Keratinocyte (primary cell): ENCODE data around the gene ALK. TPM values are rescaled to one million over a fixed set of nuclear protein-coding genes. Genes with fewer than 3 reads are reported as not detected.

ENCODE experiments used
- DNase-seq: peaks from one replicate; pipeline ENCODE4 v3.0.0-alpha.2; 2011; ENCODE audit warnings: low read depth, missing footprints, low spot score
- FAIRE-seq: peaks from 2 replicates; lab custom pipeline; 2011; peaks lifted over from hg19 to GRCh38; lab: Jason Lieb, UNC
- H2AFZ ChIP-seq: 2 replicates; pipeline ENCODE4 v1.6.0; 2012; ENCODE audit warnings: low read length, control low read depth, inconsistent platforms; ENCODE audit not compliant: control insufficient read depth
- H3K27ac ChIP-seq: 2 replicates; pipeline ENCODE4 v1.5.1; 2011; ENCODE audit warnings: low read length; ENCODE audit not compliant: control insufficient read depth, insufficient read depth
- H3K27me3 ChIP-seq: 3 replicates; pipeline ENCODE4 v1.6.0; 2011; ENCODE audit warnings: low read length; ENCODE audit not compliant: control insufficient read depth, insufficient read depth; ENCODE audit errors: extremely low read depth
- H3K36me3 ChIP-seq, 2 experiments: 2 replicates in 1 of 2; 3 replicates in 1 of 2; pipeline ENCODE4 v1.5.1; 2011; ENCODE audit warnings: low read length in 2 of 2, mild to moderate bottlenecking in 1 of 2; ENCODE audit not compliant: control insufficient read depth in 2 of 2, insufficient read depth in 2 of 2; ENCODE audit errors: extremely low read depth in 1 of 2
- H3K4me1 ChIP-seq: 3 replicates; pipeline ENCODE4 v1.5.1; 2011; ENCODE audit warnings: low read length; ENCODE audit not compliant: control insufficient read depth, insufficient read depth; ENCODE audit errors: extremely low read depth
- H3K4me2 ChIP-seq: 3 replicates; pipeline ENCODE4 v1.6.0; 2011; ENCODE audit warnings: low read depth, low read length; ENCODE audit not compliant: control insufficient read depth, insufficient read depth; ENCODE audit errors: extremely low read depth
- H3K4me3 ChIP-seq, 3 experiments: fragments of 200-600 bp in 1 of 3; sonication (generic) in 1 of 3; 2 replicates in 2 of 3; 3 replicates in 1 of 3; pipeline ENCODE4 v1.5.1; 2011 to 2016; ENCODE audit warnings: low read length in 3 of 3, mild to moderate bottlenecking in 3 of 3, control low read depth in 2 of 3, inconsistent platforms in 1 of 3, low read depth in 1 of 3, mixed read lengths in 1 of 3, mixed run types in 1 of 3, moderate library complexity in 1 of 3; ENCODE audit not compliant: control insufficient read depth in 2 of 3, insufficient read depth in 2 of 3; ENCODE audit errors: extremely low read depth in 1 of 3
- H3K79me2 ChIP-seq: 2 replicates; pipeline ENCODE4 v1.6.0; 2012; ENCODE audit warnings: low read length; ENCODE audit not compliant: control insufficient read depth, insufficient read depth
- H3K9ac ChIP-seq: 3 replicates; pipeline ENCODE4 v1.6.0; 2011; ENCODE audit warnings: low read length; ENCODE audit not compliant: control insufficient read depth, insufficient read depth; ENCODE audit errors: extremely low read depth
- H3K9me1 ChIP-seq: 3 replicates; pipeline ENCODE4 v1.6.0; 2011; ENCODE audit warnings: low read length; ENCODE audit not compliant: control insufficient read depth, insufficient read depth; ENCODE audit errors: extremely low read depth
- H3K9me3 ChIP-seq: 2 replicates; pipeline ENCODE4 v1.5.1; 2012; ENCODE audit warnings: low read depth, low read length; ENCODE audit not compliant: control insufficient read depth
- H4K20me1 ChIP-seq: 3 replicates; pipeline ENCODE4 v1.6.0; 2011; ENCODE audit warnings: low read length; ENCODE audit not compliant: control insufficient read depth, insufficient read depth; ENCODE audit errors: extremely low read depth
- CTCF ChIP-seq, 3 experiments: IDR thresholded peaks in 1 of 3; conservative IDR thresholded peaks in 1 of 3; optimal IDR thresholded peaks in 1 of 3; 2 replicates in 2 of 3; 3 replicates in 1 of 3; pipeline versions ENCODE3 to v1.5.1; 2011; ENCODE audit warnings: low read length in 3 of 3, mild to moderate bottlenecking in 3 of 3, moderate library complexity in 2 of 3, control low read depth in 1 of 3, inconsistent platforms in 1 of 3; ENCODE audit not compliant: insufficient read depth in 2 of 3; ENCODE audit errors: extremely low read depth in 1 of 3
- EZH2 ChIP-seq: IDR thresholded peaks from one replicate; pipeline ENCODE4 v1.6.1; 2012; ENCODE audit warnings: inconsistent platforms, mild to moderate bottlenecking, low read length, moderate library complexity
- dilution Hi-C: fragments of 300-500 bp; cut with MboI; formaldehyde crosslinking; loops from one replicate; pipeline ENCODE4 v1.7.0; 2020; ENCODE audit warnings: low sequenced_read_pairs; ENCODE audit not compliant: extremely low pct_ligation_motif_present
- polyA plus RNA-seq, 5 experiments: library from polyadenylated mRNA; depleted of rRNA in 3 of 5; stranded (reverse) in 3 of 5; stranded (forward) in 1 of 5; unstranded in 1 of 5; fragments of >200 nt; gene quantifications; 1 replicate in 1 of 5; 2 replicates in 3 of 5; 3 replicates in 1 of 5; pipeline versions ENCODE4 v1.2.1 to v1.2.3, GENCODE V29; 2011 to 2012; ENCODE audit warnings: missing spikeins in 2 of 5, low read depth in 1 of 5, low replicate concordance in 1 of 5

The ALK gene
- polyA plus RNA-seq, 1 donor (not counting 4 experiments of a cell fraction or from before 2014, with no cell fraction given), result not detected

GRCh38 chr2:29516767-29517166, 404.6 kb downstream of the ALK start:
- no peaks in the 10 kb centered on the region for H3K9me1 ChIP-seq
- H3K79me2 ChIP-seq, result no peaks in the 10 kb centered on the region
- H3K36me3 ChIP-seq, result no peaks in the 10 kb centered on the region
- H3K4me1 ChIP-seq, result no peaks in the 10 kb centered on the region
- FAIRE-seq (no peak), DNase-seq (no peak)
- H4K20me1 ChIP-seq, result no peaks in the 10 kb centered on the region
- H3K9ac ChIP-seq, result no peak overlapping the region
- H3K4me2 ChIP-seq, result no peak overlapping the region
- H3K27me3 ChIP-seq, result peaks cover 6% of the 10 kb centered on the region
- H3K9me3 ChIP-seq, result no peaks in the 10 kb centered on the region
- H3K4me3 ChIP-seq, result no peak overlapping the region
- no peak overlapping the region for H2AFZ ChIP-seq
- dilution Hi-C loops, result no loop called here
- TF ChIP-seq CTCF (optimal IDR thresholded peaks at IDR 0.05 in 1 of 3, IDR thresholded peaks at IDR 0.05 in 1 of 3, conservative IDR thresholded peaks at IDR 0.05 in 1 of 3; ENCODE audit: extremely low read depth in 1 of 3, insufficient read depth in 2 of 3, low read length in 3 of 3) (no peak), EZH2 (no peak)
- H3K27ac ChIP-seq, result no peak overlapping the region

DNA sequence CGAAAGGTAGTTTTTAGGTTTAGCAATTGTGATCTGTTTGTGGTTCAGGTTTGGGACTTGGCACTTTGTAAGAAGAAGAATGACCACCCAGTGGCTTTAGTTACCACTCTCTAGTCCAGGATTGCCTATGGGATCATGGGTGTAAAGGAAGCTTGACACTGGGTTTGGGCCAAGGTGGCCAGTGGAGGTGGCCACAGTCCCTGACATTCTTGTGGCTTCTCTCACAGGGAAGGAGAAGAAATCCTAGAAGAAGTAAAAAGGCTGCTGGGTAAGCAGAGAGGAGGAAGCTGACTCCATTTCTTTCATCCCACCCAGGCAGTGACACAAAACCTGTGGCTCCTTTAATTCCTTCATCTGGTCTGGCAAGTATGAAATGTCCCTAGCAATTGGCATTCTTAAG, 411.5 kb downstream of the ALK start:
- dilution Hi-C loops, result no loop called here
- Histone ChIP-seq H3K9me3 (no peaks in the 10 kb centered on the region), H3K79me2 (no peaks in the 10 kb centered on the region), H3K36me3 (no peaks in the 10 kb centered on the region), H3K4me1 (no peaks in the 10 kb centered on the region), H3K27ac (no peak overlapping the region), H2AFZ (no peak overlapping the region), H3K4me2 (no peak overlapping the region), H4K20me1 (no peaks in the 10 kb centered on the region), H3K4me3 (no peak overlapping the region), H3K9me1 (no peaks in the 10 kb centered on the region), H3K9ac (no peak overlapping the region), H3K27me3 (no peaks in the 10 kb centered on the region)
- FAIRE-seq (no peak), DNase-seq (no peak)
- TF ChIP-seq EZH2 (no peak), CTCF (optimal IDR thresholded peaks at IDR 0.05 in 1 of 3, IDR thresholded peaks at IDR 0.05 in 1 of 3, conservative IDR thresholded peaks at IDR 0.05 in 1 of 3; ENCODE audit: extremely low read depth in 1 of 3, insufficient read depth in 2 of 3, low read length in 3 of 3) (no peak)
